Activated gamma-delta T cell (primary cell): ENCODE results near the gene TMEM239.
"Not testable (repeated sequence)": the region's sequence is repeated elsewhere in the genome, so short reads cannot be mapped to it uniquely, and the experiment has no call there.

ENCODE experiments used
- DNase-seq: peaks from one replicate; lab custom pipeline; 2025; lab: John Stamatoyannopoulos, UW
- total RNA-seq, 2 donors: gene quantifications; one replicate each; lab custom pipeline; 2026; lab: John Stamatoyannopoulos, UW

TMEM239 gene
- total RNA-seq, result 0 reads per million in 2 donors

GRCh38 chr20:2816030-2816582, at the start of gene TMEM239:
TSS of gene TMEM239 (plus strand) at chr20:2816364. CDS start at chr20:2816555, 191 bp downstream.
- no peak for DNase-seq

- no peak for DNase-seq
Observed at GRCh38 chr20:2767768-2768631, 48.2 kb upstream of the TMEM239 start.

GRCh38 chr20:2768632-2769015, 47.5 kb upstream of the TMEM239 start:
- no peak for DNase-seq

- DNase-seq, result not testable (repeated sequence)
Observed at GRCh38 chr20:2770091-2770490, 46.1 kb upstream of the TMEM239 start.

GRCh38 chr20:2771631-2772080, 44.5 kb upstream of the TMEM239 start:
- DNase-seq, result no peak

- no peak for DNase-seq
Observed at GRCh38 chr20:2773812-2774211, 42.4 kb upstream of the TMEM239 start.

- no peak for DNase-seq
Observed at GRCh38 chr20:2775139-2775538, 41.0 kb upstream of the TMEM239 start.

GRCh38 chr20:2778602-2779321, 37.4 kb upstream of the TMEM239 start:
- no peak for DNase-seq

GRCh38 chr20:2780948-2781347, 35.2 kb upstream of the TMEM239 start:
- DNase-seq, result no peak

- DNase-seq, result no peak
Observed at GRCh38 chr20:2783908-2784566, 32.1 kb upstream of the TMEM239 start.

GRCh38 chr20:2793471-2793870, 22.7 kb upstream of the TMEM239 start:
- no peak for DNase-seq

- DNase-seq, result no peak
Observed at GRCh38 chr20:2794202-2794748, 21.9 kb upstream of the TMEM239 start.

GRCh38 chr20:2794866-2795447, 21.2 kb upstream of the TMEM239 start:
- DNase-seq, result no peak

- no peak for DNase-seq
Observed at GRCh38 chr20:2795451-2795850, 20.7 kb upstream of the TMEM239 start.

GRCh38 chr20:2796011-2796660, 20.0 kb upstream of the TMEM239 start:
- no peak for DNase-seq

- no peak for DNase-seq
Observed at GRCh38 chr20:2797136-2797983, 18.8 kb upstream of the TMEM239 start.

GRCh38 chr20:2798095-2798805, 17.9 kb upstream of the TMEM239 start:
- no peak for DNase-seq

GRCh38 chr20:2798814-2799213, 17.4 kb upstream of the TMEM239 start:
- no peak for DNase-seq

- DNase-seq, result no peak
Observed at GRCh38 chr20:2799271-2799670, 16.9 kb upstream of the TMEM239 start.
